ENCODE results near the gene MSMP. TPM values are rescaled to one million over a fixed set of nuclear protein-coding genes. Genes with fewer than 3 reads are reported as not detected.

Gene MSMP
- total and polyA plus RNA-seq, 7 donors, result 0.57 TPM; not detected in 6

GRCh38 chr9:35749515-35750255 lies 4.4 kb downstream of the MSMP start:
- 1 to 3% methylated on average over 19 of the region's 19 CpGs for WGBS, 2 donors

GRCh38 chr9:35748858-35749514 lies 5.1 kb downstream of the MSMP start, which contains the start of the genes GBA2 and RGP1:
TSS of gene GBA2 (minus strand) at chr9:35749228. CDS start at chr9:35748704, 524 bp downstream.
TSS of gene RGP1 (plus strand) at chr9:35749287. CDS start at chr9:35749756, 469 bp downstream.
- Histone ChIP-seq H3K27me3 (no peaks in the 10 kb centered on the region), H3K27ac (peak within 1 kb of the TSS; percentile 90 to 97 (median 92)), H3K4me3 (peak within 1 kb of the TSS; percentile 87 to 97 (median 89)), H3K36me3 (peaks cover 18 to 50% (median 41%) of the 10 kb centered on the region in 4 donors), H3K9me3 (no peaks in the 10 kb centered on the region), H3K4me1 (peaks cover 0 to 58% (median 56%) of the 10 kb centered on the region in 4 donors)
- WGBS, 2 donors, result 0% methylated on average over 69 of the region's 69 CpGs
- peak; percentile 92 for DNase-seq
- intact Hi-C loops (cut with DNase I), result loop anchor here (5.0 to 10.0 kb wide), 4 partner anchors 63 to 1084 kb away; partner anchors contain the start of genes CCL27 and SPAG8
- TF ChIP-seq CTCF (IDR thresholded peaks at IDR 0.05), result no peak
- TF ChIP-seq POLR2AphosphoS5 (IDR thresholded peaks at IDR 0.05), result peak; percentile 61 to 89 (median 84)
- TF ChIP-seq POLR2A (IDR thresholded peaks at IDR 0.05), result peak; percentile 34 to 62
- no peak for TF ChIP-seq EP300 (IDR thresholded peaks at IDR 0.05)

More at GRCh38 chr9:35749515-35750255, 4.4 kb downstream of the MSMP start:
- TF ChIP-seq EP300 (IDR thresholded peaks at IDR 0.05) (no peak), CTCF (IDR thresholded peaks at IDR 0.05) (no peak), POLR2AphosphoS5 (IDR thresholded peaks at IDR 0.05) (no peak)
- Histone ChIP-seq H3K4me1 (peaks cover 0 to 51% (median 49%) of the 10 kb centered on the region in 4 donors), H3K27me3 (no peaks in the 10 kb centered on the region), H3K27ac (peak overlapping the region; percentile 90 to 97 (median 92)), H3K9me3 (no peaks in the 10 kb centered on the region), H3K4me3 (peak overlapping the region; percentile 87 to 97 (median 89)), H3K36me3 (peaks cover 13 to 50% (median 35%) of the 10 kb centered on the region in 4 donors)
- no peak for DNase-seq
- intact Hi-C loops (cut with DNase I), result loop anchor here (5.0 to 10.0 kb wide), 4 partner anchors 63 to 1085 kb away; partner anchors contain the start of genes CCL27 and SPAG8

GRCh38 chr9:35748242-35748857 lies 5.7 kb downstream of the MSMP start:
- Histone ChIP-seq H3K4me1 (peaks cover 0 to 65% (median 60%) of the 10 kb centered on the region in 4 donors), H3K36me3 (peaks cover 17 to 50% (median 41%) of the 10 kb centered on the region in 4 donors)

GRCh38 chr9:35746583-35746982 lies 7.5 kb downstream of the MSMP start:
- H3K9me3 ChIP-seq, result no peaks in the 10 kb centered on the region
- peaks cover 13 to 50% (median 39%) of the 10 kb centered on the region in 4 donors for H3K36me3 ChIP-seq
- peak overlapping the region; percentile 87 to 97 (median 89) for H3K4me3 ChIP-seq
- peak overlapping the region; percentile 90 to 97 (median 92) for H3K27ac ChIP-seq
- peaks cover 0 to 71% (median 64%) of the 10 kb centered on the region in 4 donors for H3K4me1 ChIP-seq
- intact Hi-C loops (cut with DNase I), result loop anchor here (5.0 to 10.0 kb wide), 4 partner anchors 66 to 1082 kb away; partner anchors contain the start of genes CCL27 and SPAG8
- H3K27me3 ChIP-seq, result no peaks in the 10 kb centered on the region
- WGBS, 2 donors, result 10 to 61% methylated on average over 3 of the region's 3 CpGs
- TF ChIP-seq POLR2A (IDR thresholded peaks at IDR 0.05) (no peak), EP300 (IDR thresholded peaks at IDR 0.05) (no peak), POLR2AphosphoS5 (IDR thresholded peaks at IDR 0.05) (no peak), CTCF (IDR thresholded peaks at IDR 0.05) (no peak)
- DNase-seq, result no peak

More at GRCh38 chr9:35748242-35748857, 5.7 kb downstream of the MSMP start:
- no peaks in the 10 kb centered on the region for H3K27me3 ChIP-seq
- H3K9me3 ChIP-seq, result no peaks in the 10 kb centered on the region
- TF ChIP-seq POLR2AphosphoS5 (IDR thresholded peaks at IDR 0.05), result no peak
- peak in 1 of 2 donors; percentile 14 for TF ChIP-seq POLR2A (IDR thresholded peaks at IDR 0.05)
- H3K4me3 ChIP-seq, result peak overlapping the region; percentile 87 to 97 (median 89)
- WGBS, 2 donors, result 0 to 1% methylated on average over 24 of the region's 24 CpGs
- intact Hi-C loops (cut with DNase I), result loop anchor here (5.0 to 10.0 kb wide), 4 partner anchors 64 to 1084 kb away; partner anchors contain the start of genes CCL27 and SPAG8
- peak overlapping the region; percentile 90 to 97 (median 92) for H3K27ac ChIP-seq
- DNase-seq, result no peak
